Measurements from ENCODE around the gene KDM4D.

DNA sequence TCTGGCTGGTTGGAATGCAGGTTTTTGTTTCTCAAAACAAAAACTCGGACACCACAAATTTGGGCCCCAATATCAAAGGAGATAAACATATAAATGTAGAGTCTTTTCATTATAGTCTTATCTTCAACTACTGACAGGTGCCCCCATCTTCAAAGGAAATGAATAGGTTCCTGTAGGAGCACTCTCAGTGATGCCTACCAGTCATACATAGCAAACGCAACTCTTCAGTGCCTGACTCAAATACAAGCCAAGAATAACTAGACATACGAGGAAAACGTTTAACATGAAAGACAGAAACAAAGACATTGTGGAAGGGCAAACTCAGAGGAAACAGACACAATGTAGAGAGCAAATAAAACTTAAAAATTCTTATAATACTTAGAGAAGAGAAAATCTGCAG lies 13.9 kb downstream of the KDM4D start:
- TF ChIP-seq POLR2AphosphoS5 (IDR thresholded peaks at IDR 0.05) (no peak), CTCF (IDR thresholded peaks at IDR 0.05) (no peak), POLR2A (IDR thresholded peaks at IDR 0.05) (no peak), EP300 (IDR thresholded peaks at IDR 0.05) (no peak)
